GM19324 (cell line): Measurements from ENCODE around the gene PDK2.

Experiments used
- ATAC-seq: cut with Tn5 transposase; IDR thresholded peaks from one replicate; pipeline ENCODE4 v1.9.1; 2021; ENCODE audit warnings: mild to moderate bottlenecking, moderate library complexity; ENCODE audit not compliant: unreplicated experiment, low FRiP score

PDK2 gene

GRCh38 chr17:50076591-50077235, 18.4 kb upstream of the PDK2 start:
- no peak for ATAC-seq

GRCh38 chr17:50078430-50078829, 16.7 kb upstream of the PDK2 start:
- ATAC-seq, result no peak

GRCh38 chr17:50079334-50080095, 15.6 kb upstream of the PDK2 start:
- no peak for ATAC-seq

GRCh38 chr17:50080096-50080480, 15.1 kb upstream of the PDK2 start:
- ATAC-seq, result no peak

GRCh38 chr17:50080827-50081226, 14.3 kb upstream of the PDK2 start:
- peak; percentile 83 for ATAC-seq

- ATAC-seq, result no peak
Measured at GRCh38 chr17:50081757-50082156, 13.4 kb upstream of the PDK2 start.

GRCh38 chr17:50087246-50087911, 7.8 kb upstream of the PDK2 start:
- no peak for ATAC-seq

- no peak for ATAC-seq
Measured at GRCh38 chr17:50087912-50088405, 7.2 kb upstream of the PDK2 start.

- ATAC-seq, result no peak
Measured at GRCh38 chr17:50088952-50089825, 6.0 kb upstream of the PDK2 start.

- no peak for ATAC-seq
Measured at GRCh38 chr17:50090071-50090470, 5.1 kb upstream of the PDK2 start.

GRCh38 chr17:50090971-50091917, 3.9 kb upstream of the PDK2 start:
- no peak for ATAC-seq

GRCh38 chr17:50091918-50092285, 3.2 kb upstream of the PDK2 start:
- ATAC-seq, result no peak

GRCh38 chr17:50093246-50093645, 1.9 kb upstream of the PDK2 start:
- ATAC-seq, result no peak

- ATAC-seq, result no peak
Measured at GRCh38 chr17:50093807-50094206, 1.3 kb upstream of the PDK2 start.

- ATAC-seq, result peak; percentile 26
Measured at GRCh38 chr17:50094243-50094752, 853 bp upstream of the PDK2 start.

GRCh38 chr17:50095626-50096037, 481 bp downstream of the PDK2 start:
- no peak for ATAC-seq

GRCh38 chr17:50096092-50096491, 941 bp downstream of the PDK2 start:
- no peak for ATAC-seq

GRCh38 chr17:50096758-50097157, 1.6 kb downstream of the PDK2 start:
- ATAC-seq, result no peak

GRCh38 chr17:50097455-50097854, 2.3 kb downstream of the PDK2 start:
- no peak for ATAC-seq
